Measurements from ENCODE around the gene EML6. TPM values are rescaled to one million over a fixed set of nuclear protein-coding genes. Genes with fewer than 3 reads are reported as not detected.

EML6 gene
- total RNA-seq, 1 experiment from 2014 or later: 6.6 TPM

DNA sequence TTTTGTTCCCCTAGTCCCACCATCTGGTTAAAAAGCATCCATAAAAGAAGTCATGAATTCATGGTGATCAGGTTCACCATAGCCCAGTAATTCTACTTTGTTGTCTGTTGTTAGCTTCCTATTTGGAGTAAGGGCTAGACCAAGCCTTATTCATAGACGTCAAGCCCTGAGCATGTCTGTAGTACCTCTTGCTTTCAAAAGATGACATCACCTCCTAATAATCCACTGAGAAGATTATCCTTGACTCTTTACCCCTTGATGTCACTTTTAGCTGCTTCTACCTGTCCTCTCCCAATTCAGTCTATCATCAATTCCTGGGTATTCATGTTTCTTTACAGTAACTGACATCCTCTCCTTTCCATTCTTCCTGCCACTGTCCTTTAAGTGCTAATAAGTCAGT lies 90.1 kb downstream of the EML6 start:
- POLR2A ChIA-PET: no interaction called here
- Histone ChIP-seq H3K9me2 (ENCODE audit: insufficient read depth) (no peaks in the 10 kb centered on the region), H3K4me2 (ENCODE audit: low read length) (no peak overlapping the region), H3K79me2 (ENCODE audit: insufficient read depth, low read length) (no peaks in the 10 kb centered on the region), H4K20me1 (ENCODE audit: insufficient read depth) (no peaks in the 10 kb centered on the region), H3K27ac (ENCODE audit: low read depth, low read length) (no peak overlapping the region), H3K4me3 (replicated peaks in 1 of 2; ENCODE audit: low read depth in 1 of 2, low read length in 2 of 2) (no peak overlapping the region), H3K4me1 (ENCODE audit: control insufficient read depth in 1 of 2, insufficient read depth in 2 of 2, low read length in 2 of 2) (peaks cover 0 to 3% of the 10 kb centered on the region in 2 experiments; a peak in 1 of 4 replicates), H3K27me3 (ENCODE audit: insufficient read depth, low read length) (no peaks in the 10 kb centered on the region), H2AFZ (ENCODE audit: low read depth, low read length, poor library complexity, severe bottlenecking) (no peak overlapping the region), H3K9me3 (ENCODE audit: control insufficient read depth in 1 of 2, insufficient read depth in 1 of 2, low read depth in 1 of 2, low read length in 2 of 2) (no peaks in the 10 kb centered on the region), H3K9ac (ENCODE audit: low read length) (no peak overlapping the region), H3K36me3 (ENCODE audit: control insufficient read depth in 1 of 2, insufficient read depth in 2 of 2, low read length in 2 of 2) (no peaks in the 10 kb centered on the region)
- CTCF ChIA-PET: no interaction called here
- intact Hi-C loops (cut with micrococcal nuclease): no loop called here
- RAD21 ChIA-PET (ENCODE audit: low non-redundant PET in 1 of 2, low total read pairs in 2 of 2, uncharacterized antibody in 2 of 2, unreplicated experiment in 2 of 2): no interaction called here
- TF ChIP-seq EZH2phosphoT487 (IDR thresholded peaks at IDR 0.05; ENCODE audit: borderline replicate concordance): no peak
- no peak for TF ChIP-seq RAD21 (IDR thresholded peaks at IDR 0.05; ENCODE audit: low read depth)
- TF ChIP-seq CBX3 (IDR thresholded peaks at IDR 0.05; ENCODE audit: low read depth): no peak
- no peak for TF ChIP-seq EZH2 (IDR thresholded peaks at IDR 0.05)
- no peak for TF ChIP-seq SIN3A (IDR thresholded peaks at IDR 0.05; ENCODE audit: low read depth)
- TF ChIP-seq CEBPB (IDR thresholded peaks at IDR 0.05; ENCODE audit: low read depth): no peak
- no peak for DNase-seq (ENCODE audit: low read depth, low spot score)
- BruUV-seq (replicated peaks): no TSS peak
- no peak for ATAC-seq

GRCh38 chr2:54814389-54815147 lies 91.1 kb downstream of the EML6 start:
- Histone ChIP-seq H3K36me3 (ENCODE audit: control insufficient read depth in 1 of 2, insufficient read depth in 2 of 2, low read length in 2 of 2) (no peaks in the 10 kb centered on the region), H3K9me3 (ENCODE audit: control insufficient read depth in 1 of 2, insufficient read depth in 1 of 2, low read depth in 1 of 2, low read length in 2 of 2) (no peaks in the 10 kb centered on the region), H3K4me1 (ENCODE audit: control insufficient read depth in 1 of 2, insufficient read depth in 2 of 2, low read length in 2 of 2) (peaks cover 0 to 3% of the 10 kb centered on the region in 2 experiments; a peak in 1 of 4 replicates), H3K4me3 (replicated peaks in 1 of 2; ENCODE audit: low read depth in 1 of 2, low read length in 2 of 2) (no peak overlapping the region), H3K27ac (ENCODE audit: low read depth, low read length) (no peak overlapping the region), H3K9me2 (ENCODE audit: insufficient read depth) (no peaks in the 10 kb centered on the region), H2AFZ (ENCODE audit: low read depth, low read length, poor library complexity, severe bottlenecking) (no peak overlapping the region), H3K27me3 (ENCODE audit: insufficient read depth, low read length) (no peaks in the 10 kb centered on the region), H3K4me2 (ENCODE audit: low read length) (no peak overlapping the region), H3K79me2 (ENCODE audit: insufficient read depth, low read length) (no peaks in the 10 kb centered on the region), H4K20me1 (ENCODE audit: insufficient read depth) (no peaks in the 10 kb centered on the region), H3K9ac (ENCODE audit: low read length) (no peak overlapping the region)
- ChIA-PET POLR2A (no interaction called here), RAD21 (ENCODE audit: low non-redundant PET in 1 of 2, low total read pairs in 2 of 2, uncharacterized antibody in 2 of 2, unreplicated experiment in 2 of 2) (no interaction called here), CTCF (no interaction called here)
- no peak for ATAC-seq
- intact Hi-C loops (cut with micrococcal nuclease): no loop called here
- BruUV-seq (replicated peaks): no TSS peak
- no peak for DNase-seq (ENCODE audit: low read depth, low spot score)
- TF ChIP-seq POLR2AphosphoS5 (IDR thresholded peaks at IDR 0.05; ENCODE audit: low read depth, low read length) (no peak), EZH2 (IDR thresholded peaks at IDR 0.05) (no peak), CTCF (IDR thresholded peaks at IDR 0.05 in 2 of 3, conservative IDR thresholded peaks at IDR 0.05 in 1 of 3; ENCODE audit: borderline replicate concordance in 1 of 3, insufficient read depth in 1 of 3, low read depth in 2 of 3, low read length in 2 of 3) (no peak), FOSL1 (IDR thresholded peaks at IDR 0.05; ENCODE audit: low read depth) (no peak), ZNF274 (IDR thresholded peaks at IDR 0.05; ENCODE audit: low read depth, low read length) (no peak), POLR2A (IDR thresholded peaks at IDR 0.05; ENCODE audit: borderline replicate concordance, extremely low read depth, insufficient read depth, insufficient read length) (no peak), REST (IDR thresholded peaks at IDR 0.05; ENCODE audit: low read depth) (no peak), SIN3A (IDR thresholded peaks at IDR 0.05; ENCODE audit: low read depth) (no peak), ZFX (IDR thresholded peaks at IDR 0.05) (no peak), RAD21 (IDR thresholded peaks at IDR 0.05; ENCODE audit: low read depth) (no peak), SRF (IDR thresholded peaks at IDR 0.05; ENCODE audit: low read depth) (no peak), CBX3 (IDR thresholded peaks at IDR 0.05; ENCODE audit: low read depth) (no peak)
- TF ChIP-seq, protein P1, sequence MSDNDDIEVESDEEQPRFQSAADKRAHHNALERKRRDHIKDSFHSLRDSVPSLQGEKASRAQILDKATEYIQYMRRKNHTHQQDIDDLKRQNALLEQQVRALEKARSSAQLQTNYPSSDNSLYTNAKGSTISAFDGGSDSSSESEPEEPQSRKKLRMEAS (IDR thresholded peaks at IDR 0.05): no peak

Data from HCT116 (cell line).